Stimulated activated naive CD8-positive, alpha-beta T cell treated with anti-CD3 and anti-CD28 coated beads, Interleukin-15, amount 100 ng/mL, for 72 hours (primary cell): ENCODE results near the gene DAAM2.

Experiments
- ATAC-seq: fragments of 150-1000 bp; cut with Tn5 transposase; 2 replicates; pipeline ENCODE4 v1.10.0; 2021; ENCODE audit warnings: mild to moderate bottlenecking, moderate library complexity
- DNase-seq, 2 donors: peaks; one replicate each; pipeline ENCODE4 v3.0.0; 2021 to 2022
- H3K27ac Mint-ChIP-seq, 2 donors: one replicate each; pipeline ENCODE4 v1.8.0; 2022; ENCODE audit warnings: mild to moderate bottlenecking in 2 of 2, mixed read lengths in 2 of 2, moderate library complexity in 2 of 2
- H3K27me3 Mint-ChIP-seq: one replicate; pipeline ENCODE4 v1.8.0; 2022; ENCODE audit warnings: mixed read lengths
- H3K4me1 Mint-ChIP-seq: one replicate; pipeline ENCODE4 v1.8.0; 2022; ENCODE audit warnings: mild to moderate bottlenecking, mixed read lengths
- H3K4me3 Mint-ChIP-seq, 2 donors: one replicate each; pipeline ENCODE4 v1.8.0; 2022; ENCODE audit warnings: mild to moderate bottlenecking in 2 of 2, mixed read lengths in 2 of 2, moderate library complexity in 1 of 2
- H3K9me3 Mint-ChIP-seq, 2 donors: one replicate each; pipeline ENCODE4 v1.8.0; 2022; ENCODE audit warnings: mixed read lengths in 2 of 2

Gene DAAM2

GRCh38 chr6:39910744-39911143 is 118.6 kb downstream of the DAAM2 start:
- Mint-ChIP-seq H3K27ac (no peak overlapping the region), H3K4me3 (no peak overlapping the region), H3K27me3 (no peaks in the 10 kb centered on the region), H3K4me1 (no peaks in the 10 kb centered on the region), H3K9me3 (no peaks in the 10 kb centered on the region)
- DNase-seq (no peak), ATAC-seq (no peak)

GRCh38 chr6:39911513-39912125 is 119.4 kb downstream of the DAAM2 start:
- H3K27me3 Mint-ChIP-seq: no peaks in the 10 kb centered on the region
- no peaks in the 10 kb centered on the region for H3K9me3 Mint-ChIP-seq
- ATAC-seq (no peak), DNase-seq (no peak)
- H3K4me1 Mint-ChIP-seq: no peaks in the 10 kb centered on the region
- no peak overlapping the region for H3K4me3 Mint-ChIP-seq
- no peak overlapping the region for H3K27ac Mint-ChIP-seq

DNA sequence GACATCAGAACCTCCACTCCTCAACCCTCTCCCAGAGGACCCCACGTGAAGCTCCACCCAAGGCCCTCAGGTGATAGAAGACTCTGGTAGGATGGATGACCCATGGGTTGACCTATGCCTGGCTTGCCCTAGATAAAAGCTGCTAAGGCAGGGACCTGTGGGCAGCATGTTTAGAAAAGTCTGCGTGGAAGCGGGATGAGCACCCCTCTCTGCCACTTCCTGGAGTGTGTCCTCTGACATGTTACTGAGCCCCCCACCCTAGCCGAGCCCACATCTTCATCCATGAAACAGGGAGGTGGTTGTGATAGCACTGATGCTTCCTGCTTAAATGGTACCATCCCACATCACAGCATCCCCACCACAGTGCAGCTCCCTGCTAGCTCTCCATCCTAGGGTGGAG is 120.3 kb downstream of the DAAM2 start:
- Mint-ChIP-seq H3K27ac (no peak overlapping the region), H3K4me1 (no peaks in the 10 kb centered on the region), H3K9me3 (no peaks in the 10 kb centered on the region), H3K27me3 (no peaks in the 10 kb centered on the region), H3K4me3 (no peak overlapping the region)
- ATAC-seq (no peak), DNase-seq (no peak)

- H3K9me3 Mint-ChIP-seq: no peaks in the 10 kb centered on the region
- H3K27me3 Mint-ChIP-seq: no peaks in the 10 kb centered on the region
- H3K27ac Mint-ChIP-seq: no peak overlapping the region
- no peak overlapping the region for H3K4me3 Mint-ChIP-seq
- DNase-seq: no peak
- no peaks in the 10 kb centered on the region for H3K4me1 Mint-ChIP-seq
- no peak for ATAC-seq
These were observed 121.3 kb downstream of the DAAM2 start for GRCh38 chr6:39913391-39913916.

DNA sequence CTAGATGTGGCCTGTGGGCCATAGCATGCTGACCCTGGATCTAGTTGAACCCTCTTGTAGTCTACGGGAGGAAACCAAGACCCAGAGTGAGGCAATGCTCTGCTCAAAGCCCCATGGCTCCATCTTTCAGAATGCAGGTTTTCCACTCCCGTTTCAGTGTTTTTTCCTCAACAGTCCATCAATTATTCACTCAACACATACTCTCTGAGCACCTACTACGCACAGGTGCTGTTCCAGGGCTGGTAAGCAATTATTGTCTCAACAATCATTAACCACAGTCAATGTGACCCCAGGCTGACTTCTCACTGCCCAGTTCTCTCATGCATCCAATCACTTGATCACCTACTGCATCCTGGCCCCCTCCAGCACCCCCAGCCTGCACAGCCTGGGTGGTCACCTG is 122.1 kb downstream of the DAAM2 start:
- Mint-ChIP-seq H3K27ac (no peak overlapping the region), H3K4me3 (no peak overlapping the region), H3K9me3 (no peaks in the 10 kb centered on the region), H3K27me3 (no peaks in the 10 kb centered on the region), H3K4me1 (no peaks in the 10 kb centered on the region)
- DNase-seq (no peak), ATAC-seq (no peak)

DNA sequence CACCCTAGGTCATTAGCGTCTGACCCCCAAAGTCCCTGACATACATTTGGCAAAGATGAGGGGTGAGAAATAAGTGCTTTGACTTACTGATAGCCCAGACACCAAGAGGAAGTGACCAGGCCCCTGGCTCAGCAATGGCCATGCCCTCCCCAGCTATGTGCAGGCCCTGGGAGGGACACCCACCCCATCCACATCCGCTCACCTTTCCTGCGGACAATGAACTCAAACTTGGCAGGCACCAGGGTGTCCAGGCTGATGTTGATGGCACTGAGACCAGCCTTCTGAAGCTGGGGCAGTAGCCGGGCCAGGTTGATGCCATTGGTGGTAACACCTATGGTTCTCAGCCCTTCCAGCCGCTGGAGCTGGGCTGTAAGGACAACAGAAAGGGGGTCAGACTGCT is 123.7 kb downstream of the DAAM2 start:
- H3K27me3 Mint-ChIP-seq: no peaks in the 10 kb centered on the region
- ATAC-seq: no peak
- no peaks in the 10 kb centered on the region for H3K4me1 Mint-ChIP-seq
- H3K27ac Mint-ChIP-seq: no peak overlapping the region
- no peak overlapping the region for H3K4me3 Mint-ChIP-seq
- no peaks in the 10 kb centered on the region for H3K9me3 Mint-ChIP-seq
- DNase-seq: no peak

DNA sequence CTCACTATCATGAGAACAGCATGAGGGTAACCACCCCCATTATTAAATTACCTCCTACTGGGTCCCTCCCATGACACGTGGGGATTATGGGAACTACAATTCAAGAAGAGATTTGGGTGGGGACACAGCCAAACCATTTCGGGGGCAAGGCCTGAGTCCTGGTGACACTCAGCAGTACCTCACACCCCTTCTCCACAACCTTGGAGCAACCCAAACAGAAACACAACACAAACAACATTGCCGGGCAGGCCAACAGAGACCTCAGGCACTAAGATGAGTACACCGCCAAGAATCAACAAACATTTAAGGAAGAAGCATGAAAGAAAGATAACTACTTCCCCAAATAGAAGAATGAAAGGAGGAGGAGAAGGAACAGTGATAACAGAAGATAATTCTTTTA is 125.2 kb downstream of the DAAM2 start:
- Mint-ChIP-seq H3K27me3 (no peaks in the 10 kb centered on the region), H3K9me3 (no peaks in the 10 kb centered on the region), H3K27ac (peak overlapping the region in 1 of 2 donors; percentile 16), H3K4me3 (no peak overlapping the region), H3K4me1 (peaks cover under 1% of the 10 kb centered on the region)
- DNase-seq (no peak), ATAC-seq (no peak)

DNA sequence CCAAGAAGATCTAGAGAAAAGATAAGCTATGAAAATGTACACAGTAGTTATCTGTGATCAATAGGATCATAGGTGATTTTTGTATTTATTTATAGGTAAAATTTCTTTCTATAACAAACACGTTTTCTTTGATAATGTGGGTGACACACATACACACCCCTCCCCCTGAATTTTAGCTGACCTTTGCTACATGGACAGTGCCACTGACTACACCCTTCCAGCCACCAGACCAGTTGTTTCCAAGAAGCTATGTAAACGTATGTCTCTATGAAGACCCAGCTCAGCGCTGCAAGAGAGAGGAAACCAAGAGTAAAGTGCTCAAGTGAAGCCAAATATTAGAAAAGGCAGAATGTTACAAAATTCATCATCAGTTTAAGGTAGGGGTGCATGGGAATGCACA is 125.8 kb downstream of the DAAM2 start:
- no peak for ATAC-seq
- H3K4me3 Mint-ChIP-seq: no peak overlapping the region
- no peaks in the 10 kb centered on the region for H3K27me3 Mint-ChIP-seq
- no peak for DNase-seq
- H3K27ac Mint-ChIP-seq: no peak overlapping the region
- H3K4me1 Mint-ChIP-seq: peaks cover 7% of the 10 kb centered on the region
- no peaks in the 10 kb centered on the region for H3K9me3 Mint-ChIP-seq

DNA sequence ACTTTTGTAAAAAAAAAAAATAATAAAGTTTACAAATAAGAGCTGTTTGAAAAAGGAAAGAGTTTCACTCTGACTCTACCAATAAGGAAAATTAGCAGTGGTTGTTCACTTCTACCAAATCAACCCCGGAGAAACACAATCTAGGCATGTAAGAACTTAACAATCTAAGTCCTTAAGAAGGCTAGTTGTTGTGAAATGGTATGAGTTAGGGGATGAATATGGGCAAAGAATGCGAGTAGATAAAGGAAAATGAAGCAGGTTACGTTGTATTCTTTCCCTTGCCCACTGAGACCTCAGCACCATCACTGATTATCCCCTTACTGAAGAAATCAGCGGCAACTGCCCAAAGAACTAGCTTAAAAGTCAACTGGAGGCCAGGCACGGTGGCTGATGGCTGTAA is 126.7 kb downstream of the DAAM2 start:
- H3K9me3 Mint-ChIP-seq: no peaks in the 10 kb centered on the region
- no peaks in the 10 kb centered on the region for H3K27me3 Mint-ChIP-seq
- no peak for ATAC-seq
- DNase-seq: no peak
- no peak overlapping the region for H3K4me3 Mint-ChIP-seq
- peaks cover 16% of the 10 kb centered on the region for H3K4me1 Mint-ChIP-seq
- H3K27ac Mint-ChIP-seq: no peak overlapping the region

DNA sequence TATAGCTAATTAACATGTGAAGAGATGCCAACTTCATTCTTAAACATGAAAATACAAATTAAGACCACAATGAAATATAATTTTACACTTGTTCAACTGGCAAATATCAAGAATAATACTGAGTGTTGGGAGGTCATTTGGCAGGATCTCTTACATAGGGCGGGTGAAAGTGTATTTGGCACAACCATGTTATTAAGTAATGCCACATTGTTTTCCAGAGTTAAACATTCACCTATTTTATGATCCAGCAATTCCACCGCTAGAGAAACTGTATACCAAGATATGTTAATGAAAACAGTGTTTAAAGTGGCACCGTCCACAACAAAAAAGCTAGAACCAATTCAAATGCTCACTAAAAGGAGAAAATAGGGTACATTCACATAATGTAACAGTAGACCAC is 128.0 kb downstream of the DAAM2 start:
- no peak for DNase-seq
- no peak overlapping the region for H3K27ac Mint-ChIP-seq
- no peak overlapping the region for H3K4me3 Mint-ChIP-seq
- H3K4me1 Mint-ChIP-seq: peaks cover 17% of the 10 kb centered on the region
- no peaks in the 10 kb centered on the region for H3K27me3 Mint-ChIP-seq
- ATAC-seq: no peak
- no peaks in the 10 kb centered on the region for H3K9me3 Mint-ChIP-seq

DNA sequence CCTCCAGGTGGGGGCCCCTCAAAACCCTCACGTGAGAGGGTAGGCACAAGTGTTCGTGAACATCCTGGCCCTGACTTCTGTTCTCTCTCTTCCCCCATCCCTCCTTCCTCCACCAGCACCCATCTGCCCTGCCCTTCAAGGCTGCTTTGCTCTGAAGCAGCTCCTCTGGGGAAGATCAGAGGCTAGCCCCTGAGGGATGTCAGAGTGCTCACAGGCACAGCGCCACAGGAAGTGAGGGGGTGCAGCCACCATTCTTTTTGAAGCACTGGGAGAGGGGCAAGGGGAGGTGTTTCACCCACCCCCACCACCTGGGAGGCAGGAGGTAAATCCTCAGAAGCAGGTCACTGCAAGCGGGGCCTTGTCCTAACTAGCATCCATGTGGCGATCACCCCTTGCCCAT is 130.6 kb downstream of the DAAM2 start:
- DNase-seq: no peak
- peak; percentile 38 for ATAC-seq
- no peaks in the 10 kb centered on the region for H3K27me3 Mint-ChIP-seq
- H3K9me3 Mint-ChIP-seq: peaks cover 5 to 7% of the 10 kb centered on the region in 2 donors
- H3K4me1 Mint-ChIP-seq: peaks cover 24% of the 10 kb centered on the region
- H3K4me3 Mint-ChIP-seq: peak overlapping the region in 1 of 2 donors; percentile 35
- H3K27ac Mint-ChIP-seq: peak overlapping the region in 1 of 2 donors; percentile 76

DNA sequence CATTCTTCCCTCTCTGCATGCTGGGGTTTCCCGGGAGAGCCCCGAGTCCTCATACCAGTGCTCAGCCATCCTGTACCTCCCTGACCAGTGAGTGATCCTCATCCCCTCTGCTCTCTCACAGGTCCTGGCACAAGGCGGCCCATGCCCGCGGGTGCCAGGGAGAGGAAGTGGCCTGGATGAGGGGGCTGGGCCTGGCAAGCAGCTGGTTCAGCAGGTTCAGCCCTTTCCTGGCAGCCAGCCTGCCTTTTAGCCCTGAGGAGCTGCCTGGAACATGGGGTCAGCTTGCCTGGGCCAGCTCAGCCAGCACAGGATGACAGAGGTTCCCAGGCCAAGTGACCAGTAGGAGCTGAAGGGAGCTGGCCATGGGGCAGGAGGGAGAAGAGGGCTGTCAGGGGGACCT is 131.2 kb downstream of the DAAM2 start:
- Mint-ChIP-seq H3K4me1 (peaks cover 24% of the 10 kb centered on the region), H3K4me3 (no peak overlapping the region)
- no peak for ATAC-seq

GRCh38 chr6:39923861-39924260 is 131.7 kb downstream of the DAAM2 start:
- no peak overlapping the region for H3K4me3 Mint-ChIP-seq
- ATAC-seq: no peak
- peaks cover 24% of the 10 kb centered on the region for H3K4me1 Mint-ChIP-seq
- H3K27me3 Mint-ChIP-seq: no peaks in the 10 kb centered on the region
- H3K27ac Mint-ChIP-seq: no peak overlapping the region
- no peak for DNase-seq
- peaks cover 5 to 7% of the 10 kb centered on the region in 2 donors for H3K9me3 Mint-ChIP-seq

More for the DNA sequence above, 131.2 kb downstream of the DAAM2 start:
- peak overlapping the region in 1 of 2 donors; percentile 76 for H3K27ac Mint-ChIP-seq
- no peaks in the 10 kb centered on the region for H3K27me3 Mint-ChIP-seq
- no peak for DNase-seq
- H3K9me3 Mint-ChIP-seq: peaks cover 5 to 7% of the 10 kb centered on the region in 2 donors

DNA sequence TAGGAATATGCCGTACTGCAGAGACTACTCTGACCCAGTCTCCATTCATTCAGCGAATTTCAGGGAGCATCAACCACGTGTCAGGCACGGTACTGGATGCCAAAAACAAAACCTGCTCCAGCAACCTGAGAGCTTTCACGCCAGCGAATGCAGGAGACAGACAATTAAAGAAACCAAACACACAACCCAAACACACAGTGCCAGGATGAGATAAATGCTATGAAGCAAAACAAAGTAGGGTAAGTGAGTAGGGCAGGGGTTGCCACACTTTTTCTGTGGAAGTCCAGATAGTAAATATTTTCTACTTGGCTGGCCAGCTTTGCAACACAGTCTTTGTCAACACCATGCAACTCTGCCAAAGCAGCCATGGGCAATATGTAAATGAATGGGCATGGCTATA is 132.1 kb downstream of the DAAM2 start:
- Mint-ChIP-seq H3K4me1 (peaks cover 24% of the 10 kb centered on the region), H3K4me3 (no peak overlapping the region), H3K27ac (no peak overlapping the region), H3K27me3 (no peaks in the 10 kb centered on the region), H3K9me3 (peaks cover 5 to 7% of the 10 kb centered on the region in 2 donors)
- no peak for ATAC-seq
- DNase-seq: no peak

- Mint-ChIP-seq H3K4me3 (no peak overlapping the region), H3K4me1 (peaks cover 24% of the 10 kb centered on the region)
- no peak for ATAC-seq
These were observed 133.2 kb downstream of the DAAM2 start for GRCh38 chr6:39925191-39925930.

GRCh38 chr6:39925931-39926290 is 133.7 kb downstream of the DAAM2 start:
- DNase-seq: no peak
- peaks cover 24% of the 10 kb centered on the region for H3K4me1 Mint-ChIP-seq
- peak overlapping the region in 1 of 2 donors; percentile 49 for H3K27ac Mint-ChIP-seq
- peaks cover 5 to 7% of the 10 kb centered on the region in 2 donors for H3K9me3 Mint-ChIP-seq
- ATAC-seq: no peak
- no peaks in the 10 kb centered on the region for H3K27me3 Mint-ChIP-seq
- H3K4me3 Mint-ChIP-seq: no peak overlapping the region

More at GRCh38 chr6:39925191-39925930, 133.2 kb downstream of the DAAM2 start:
- no peak for DNase-seq
- H3K27ac Mint-ChIP-seq: no peak overlapping the region
- peaks cover 5 to 7% of the 10 kb centered on the region in 2 donors for H3K9me3 Mint-ChIP-seq
- H3K27me3 Mint-ChIP-seq: no peaks in the 10 kb centered on the region
